ENCODE data around the gene TTLL5.

Gene TTLL5

GRCh38 chr14:75769047-75769685 lies 108.1 kb downstream of the TTLL5 start:
- no peak overlapping the region for H3K4me3 ChIP-seq (ENCODE audit: low read depth, low read length)
- TF ChIP-seq, protein P1, sequence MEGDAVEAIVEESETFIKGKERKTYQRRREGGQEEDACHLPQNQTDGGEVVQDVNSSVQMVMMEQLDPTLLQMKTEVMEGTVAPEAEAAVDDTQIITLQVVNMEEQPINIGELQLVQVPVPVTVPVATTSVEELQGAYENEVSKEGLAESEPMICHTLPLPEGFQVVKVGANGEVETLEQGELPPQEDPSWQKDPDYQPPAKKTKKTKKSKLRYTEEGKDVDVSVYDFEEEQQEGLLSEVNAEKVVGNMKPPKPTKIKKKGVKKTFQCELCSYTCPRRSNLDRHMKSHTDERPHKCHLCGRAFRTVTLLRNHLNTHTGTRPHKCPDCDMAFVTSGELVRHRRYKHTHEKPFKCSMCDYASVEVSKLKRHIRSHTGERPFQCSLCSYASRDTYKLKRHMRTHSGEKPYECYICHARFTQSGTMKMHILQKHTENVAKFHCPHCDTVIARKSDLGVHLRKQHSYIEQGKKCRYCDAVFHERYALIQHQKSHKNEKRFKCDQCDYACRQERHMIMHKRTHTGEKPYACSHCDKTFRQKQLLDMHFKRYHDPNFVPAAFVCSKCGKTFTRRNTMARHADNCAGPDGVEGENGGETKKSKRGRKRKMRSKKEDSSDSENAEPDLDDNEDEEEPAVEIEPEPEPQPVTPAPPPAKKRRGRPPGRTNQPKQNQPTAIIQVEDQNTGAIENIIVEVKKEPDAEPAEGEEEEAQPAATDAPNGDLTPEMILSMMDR (IDR thresholded peaks at IDR 0.05; ENCODE audit: borderline replicate concordance, insufficient read depth, low read depth, low read length), result no peak

DNA sequence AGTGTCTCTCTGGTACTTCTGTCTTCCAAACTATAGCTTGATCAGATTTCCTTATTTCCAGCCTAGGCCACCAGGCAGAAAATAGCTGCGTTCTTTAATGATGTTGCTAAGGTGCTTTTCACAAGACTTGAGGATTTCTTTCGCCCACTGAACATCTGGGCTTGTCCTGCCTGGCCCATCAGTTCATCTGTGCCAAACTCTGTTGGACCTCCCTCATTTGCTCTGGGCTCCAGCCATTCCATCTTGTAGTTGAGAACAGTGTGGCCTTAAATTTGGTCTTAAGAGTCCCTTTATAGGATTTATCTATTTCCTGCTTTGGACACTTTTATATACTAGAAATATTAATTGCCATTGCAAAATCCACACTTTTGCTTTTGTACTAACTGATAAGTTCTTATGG lies 109.6 kb downstream of the TTLL5 start:
- no peak overlapping the region for H3K4me3 ChIP-seq (ENCODE audit: low read depth, low read length)

GRCh38 chr14:75771595-75771994 lies 110.5 kb downstream of the TTLL5 start:
- H3K4me3 ChIP-seq (ENCODE audit: low read depth, low read length), result no peak overlapping the region
- TF ChIP-seq, protein P1 (IDR thresholded peaks at IDR 0.05; ENCODE audit: borderline replicate concordance, insufficient read depth, low read depth, low read length), result no peak

More for the DNA sequence above, 109.6 kb downstream of the TTLL5 start:
- TF ChIP-seq, protein P1 (IDR thresholded peaks at IDR 0.05; ENCODE audit: borderline replicate concordance, insufficient read depth, low read depth, low read length), result no peak

DNA sequence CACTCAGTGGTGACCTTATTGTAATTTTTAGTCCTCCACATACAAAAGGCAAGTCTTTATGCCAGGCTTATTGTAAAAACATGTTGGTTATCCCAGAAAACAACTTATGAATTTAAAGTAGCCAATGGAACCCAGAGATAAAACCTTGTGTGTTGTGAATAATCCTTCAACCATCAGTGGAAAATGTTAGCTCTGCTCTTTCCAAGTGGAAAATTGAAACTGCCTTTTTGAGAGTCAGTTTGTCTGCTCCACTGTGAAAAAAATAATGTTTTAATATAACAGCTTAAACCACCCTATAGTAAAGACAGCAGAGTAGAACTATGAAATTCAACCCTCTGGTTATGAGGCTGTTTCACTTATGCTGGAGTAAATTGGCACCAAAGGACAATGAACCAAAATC lies 112.0 kb downstream of the TTLL5 start:
- TF ChIP-seq, protein P1 (IDR thresholded peaks at IDR 0.05; ENCODE audit: borderline replicate concordance, insufficient read depth, low read depth, low read length), result no peak
- H3K4me3 ChIP-seq (ENCODE audit: low read depth, low read length), result no peak overlapping the region

GRCh38 chr14:75781096-75781495 lies 120.0 kb downstream of the TTLL5 start:
- no peak overlapping the region for H3K4me3 ChIP-seq (ENCODE audit: low read depth, low read length)
- TF ChIP-seq, protein P1 (IDR thresholded peaks at IDR 0.05; ENCODE audit: borderline replicate concordance, insufficient read depth, low read depth, low read length), result no peak

DNA sequence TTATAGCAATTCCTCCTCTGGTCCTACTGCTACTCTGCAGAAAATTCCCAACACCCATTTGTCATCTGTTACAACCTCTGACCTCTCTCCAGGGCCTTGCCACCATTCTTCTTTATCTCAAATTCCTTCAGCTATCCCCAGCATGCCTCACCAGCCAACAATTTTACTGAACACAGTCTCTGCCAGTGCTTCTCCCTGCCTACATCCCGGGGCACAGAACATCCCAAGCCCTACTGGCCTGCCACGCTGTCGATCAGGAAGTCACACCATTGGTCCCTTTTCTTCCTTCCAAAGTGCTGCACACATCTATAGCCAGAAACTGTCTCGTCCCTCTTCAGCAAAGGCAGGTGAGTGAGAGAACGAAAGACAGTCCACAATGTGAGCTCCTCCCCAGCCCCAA lies 122.1 kb downstream of the TTLL5 start:
- no peak overlapping the region for H3K4me3 ChIP-seq (ENCODE audit: low read depth, low read length)
- TF ChIP-seq, protein P1 (IDR thresholded peaks at IDR 0.05; ENCODE audit: borderline replicate concordance, insufficient read depth, low read depth, low read length), result no peak

- no peak overlapping the region for H3K4me3 ChIP-seq (ENCODE audit: low read depth, low read length)
- TF ChIP-seq, protein P1 (IDR thresholded peaks at IDR 0.05; ENCODE audit: borderline replicate concordance, insufficient read depth, low read depth, low read length), result no peak
Measured at GRCh38 chr14:75783602-75784313, 122.7 kb downstream of the TTLL5 start.

Measured in GM12875 (cell line).